ENCODE data around the gene STX10. TPM values are rescaled to one million over a fixed set of nuclear protein-coding genes. Genes with fewer than 3 reads are reported as not detected.

STX10 gene
- total and polyA plus RNA-seq, 2 of the 4 experiments (the other 2 are of a cell fraction), result 64.9 to 82.0 TPM

GRCh38 chr19:13103581-13104359 is 46.4 kb downstream of the STX10 start:
- Histone ChIP-seq H3K36me3 (ENCODE audit: control insufficient read depth, insufficient read depth, low read length) (peaks cover 16% of the 10 kb centered on the region), H3K9ac (ENCODE audit: low read depth, low read length) (no peak overlapping the region), H4K20me1 (ENCODE audit: insufficient read depth, low read length) (no peaks in the 10 kb centered on the region; the same call in 1 of the 2 replicates), H3K4me2 (ENCODE audit: low read depth, low read length) (no peak overlapping the region), H2BK5ac (ENCODE audit: low read depth, low read length, poor library complexity, severe bottlenecking) (no peak overlapping the region), H2BK15ac (ENCODE audit: low read depth, low read length) (no peak overlapping the region), H2AK5ac (ENCODE audit: low read depth, low read length) (peak overlapping the region; percentile 59; the same call in 1 of the 2 replicates), H3K27ac (ENCODE audit: insufficient read depth, low read length) (no peak overlapping the region), H4K5ac (ENCODE audit: low read depth, low read length) (no peak overlapping the region), H2BK20ac (ENCODE audit: low read depth, low read length) (no peak overlapping the region), H2AK9ac (replicated peaks; ENCODE audit: low read depth, low read length, poor library complexity) (no peak overlapping the region), H4K8ac (ENCODE audit: low read depth in 2 of 2, low read length in 2 of 2) (no peak overlapping the region), H3K4me3 (ENCODE audit: insufficient read depth, low read depth, low read length) (no peak overlapping the region), H3K4ac (ENCODE audit: low read depth, low read length) (no peak overlapping the region), H3K14ac (replicated peaks; ENCODE audit: low read depth, low read length) (no peak overlapping the region), H3K9me3 (ENCODE audit: control insufficient read depth, insufficient read depth, low read length) (no peaks in the 10 kb centered on the region), H3K23ac (ENCODE audit: low read depth, low read length) (no peak overlapping the region), H3K9me1 (ENCODE audit: insufficient read depth, low read length) (0 out of 2 replicates have a peak, but pooled peaks cover 4% of the 10 kb centered on the region), H2AFZ (replicated peaks; ENCODE audit: low read length, poor library complexity) (no peak overlapping the region), H3K56ac (ENCODE audit: extremely low read depth, insufficient read depth, low read length) (no peak overlapping the region), H4K91ac (ENCODE audit: insufficient read depth, low read depth, low read length) (no peak overlapping the region), H3K79me1 (ENCODE audit: low read depth in 1 of 2, low read length in 2 of 2) (peaks cover 0 to 17% of the 10 kb centered on the region in 2 experiments; a peak in 1 of 4 replicates), H3K27me3 (ENCODE audit: control insufficient read depth, insufficient read depth, low read length) (no peaks in the 10 kb centered on the region), H3K18ac (ENCODE audit: low read depth, low read length) (no peak overlapping the region), H3K4me1 (ENCODE audit: control insufficient read depth, insufficient read depth, low read length) (peaks cover 10% of the 10 kb centered on the region), H2BK120ac (ENCODE audit: low read depth, low read length) (no peak overlapping the region)
- TF ChIP-seq USF2 (IDR thresholded peaks at IDR 0.05; ENCODE audit: low read depth, low read length) (no peak), MAFK (IDR thresholded peaks at IDR 0.05; ENCODE audit: low read depth, low read length) (no peak), CEBPB (IDR thresholded peaks at IDR 0.05; ENCODE audit: low read depth, low read length) (no peak), ELK1 (IDR thresholded peaks at IDR 0.05; ENCODE audit: borderline replicate concordance, low read depth, low read length) (no peak), POLR2A (IDR thresholded peaks at IDR 0.05; ENCODE audit: low read depth, low read length) (no peak), RAD21 (IDR thresholded peaks at IDR 0.05; ENCODE audit: low read length) (no peak), RCOR1 (IDR thresholded peaks at IDR 0.05; ENCODE audit: insufficient replicate concordance, low read length) (no peak), RFX5 (IDR thresholded peaks at IDR 0.05; ENCODE audit: low read depth, low read length) (no peak), BHLHE40 (IDR thresholded peaks at IDR 0.05; ENCODE audit: low read depth, low read length) (no peak), CTCF (conservative IDR thresholded peaks at IDR 0.05; ENCODE audit: low read depth, low read length) (no peak), MAZ (IDR thresholded peaks at IDR 0.05; ENCODE audit: borderline replicate concordance, low read depth, low read length) (no peak), NFE2L2 (IDR thresholded peaks at IDR 0.05; ENCODE audit: low read depth, low read length) (no peak)
- no peak for ATAC-seq (ENCODE audit: low read depth)
- ChIA-PET CTCF (no interaction called here), POLR2A (ENCODE audit: unreplicated experiment) (no interaction called here)
- in situ Hi-C loops (cut with MboI; ENCODE audit: low sequenced_read_pairs), result no loop called here
- intact Hi-C loops (cut with micrococcal nuclease), result no loop called here
- DNase-seq, result no peak
- dilution Hi-C loops (cut with HindIII; ENCODE audit: low sequenced_read_pairs, unreplicated experiment), result no loop called here
- no TSS peak for BruUV-seq (replicated peaks)
- 100% methylated on average over 1 of the region's 13 CpGs; no CpG with 5 or more reads in 1 of the 2 experiments for WGBS, 2 experiments (ENCODE audit: extremely low coverage in 2 of 2, insufficient read length in 1 of 2)

Measured in IMR-90 (cell line).